Adrenal gland (tissue), 5 donors: ENCODE results near the gene TSR2.

Experiments used
- CTCF ChIP-seq, 6 experiments: fragments of 450-650 bp in 4 of 6; fragments of 200-600 bp in 2 of 6; sonication (generic) in 1 of 6; IDR thresholded peaks; 1 replicate in 5 of 6; 2 replicates in 1 of 6; pipeline versions ENCODE4 v1.5.1 to v1.8.0; 2016 to 2021; ENCODE audit warnings: antibody characterized with exemption in 6 of 6, mild to moderate bottlenecking in 2 of 6, moderate library complexity in 1 of 6
- POLR2A ChIP-seq, 2 donors: fragments of 450-650 bp; IDR thresholded peaks; one replicate each; pipeline ENCODE4 v1.6.1; 2017; ENCODE audit warnings: antibody characterized with exemption in 2 of 2, mild to moderate bottlenecking in 2 of 2, moderate library complexity in 1 of 2
- donor health status: DM: no; HTN: no; CAD: no.

GRCh38 chrX:54483946-54484345, 43.7 kb downstream of the TSR2 start:
- TF ChIP-seq CTCF (IDR thresholded peaks at IDR 0.05), result no peak
- TF ChIP-seq POLR2A (IDR thresholded peaks at IDR 0.05), result no peak
